ENCODE results near the gene NIFK.
"Not testable (repeated sequence)": the region's sequence is repeated elsewhere in the genome, so short reads cannot be mapped to it uniquely, and the experiment has no call there.

NIFK gene

GRCh38 chr2:121690572-121690971, 46.1 kb downstream of the NIFK start:
- not testable (repeated sequence) for FAIRE-seq

- no peak for FAIRE-seq
Observed at GRCh38 chr2:121690095-121690494, 46.6 kb downstream of the NIFK start.

- no peak for FAIRE-seq
Observed at GRCh38 chr2:121689356-121689755, 47.3 kb downstream of the NIFK start.

- no peak for FAIRE-seq
Observed at GRCh38 chr2:121688820-121689219, 47.9 kb downstream of the NIFK start.

- FAIRE-seq = no peak
Observed at GRCh38 chr2:121686902-121687301, 49.8 kb downstream of the NIFK start.

GRCh38 chr2:121686218-121686617, 50.5 kb downstream of the NIFK start:
- FAIRE-seq = no peak

GRCh38 chr2:121682396-121683298, 54.0 kb downstream of the NIFK start:
- no peak for FAIRE-seq

- FAIRE-seq = no peak
Observed at GRCh38 chr2:121677855-121678254, 58.8 kb downstream of the NIFK start.
